ENCODE measurements around the gene TLE4.
A peak's percentile ranks its signal among the peaks of the same experiment; 100 is the strongest.

TLE4 gene

DNA sequence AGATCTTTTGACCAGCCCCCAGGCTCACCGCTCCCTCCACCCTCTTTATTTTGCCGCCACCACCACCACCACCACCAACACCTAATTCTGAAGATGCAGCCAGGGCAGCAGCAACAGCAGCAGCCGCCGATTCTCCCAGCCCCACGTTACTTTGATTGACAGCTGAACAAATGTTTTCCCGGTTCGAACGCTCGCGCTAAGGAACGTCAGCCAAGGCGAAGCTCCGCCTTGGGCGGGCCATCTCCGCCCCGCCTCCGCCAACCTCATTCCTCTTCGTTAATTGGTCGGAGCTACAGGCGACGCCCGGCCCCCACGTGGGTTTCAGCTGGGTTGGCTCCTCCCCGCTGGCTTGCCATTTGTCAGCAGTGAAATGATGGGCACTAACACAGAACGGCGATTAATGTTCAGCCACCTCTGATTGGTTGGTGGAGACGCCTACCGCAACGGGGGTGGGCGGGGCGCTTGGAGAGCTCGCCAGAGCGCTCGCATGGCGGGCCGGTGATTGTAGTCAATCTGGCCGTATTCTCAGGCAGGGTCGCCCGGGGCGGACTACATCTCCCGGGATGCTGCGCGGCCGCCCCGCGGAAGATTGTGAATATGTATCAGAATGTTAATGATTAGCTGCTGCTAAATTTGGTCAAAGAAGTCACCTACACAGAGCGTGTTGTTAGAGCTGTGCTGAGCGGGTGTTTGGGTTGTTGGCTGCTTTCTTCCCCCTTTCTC is at the start of gene TLE4:
Gene TLE4 (plus strand): TSS at position 657 of the 723 bp plus-strand sequence. CDS start 826 bp downstream, outside the sequence.
- peaks cover 3% of the 10 kb centered on the region for H3K79me2 ChIP-seq
- peak within 1 kb of the TSS; percentile 68 for H3K4me3 ChIP-seq (ENCODE audit: low read depth, low read length)
- H3K36me3 ChIP-seq (ENCODE audit: control insufficient read depth, insufficient read depth, low read length), result no peaks in the 10 kb centered on the region
- H3K27me3 ChIP-seq (ENCODE audit: control insufficient read depth, insufficient read depth, low read length), result no peaks in the 10 kb centered on the region
- H3K9me3 ChIP-seq (ENCODE audit: control insufficient read depth, low read length), result no peaks in the 10 kb centered on the region
- H3K9ac ChIP-seq, result peak within 1 kb of the TSS; percentile 37
- H2AFZ ChIP-seq, result peak within 1 kb of the TSS; percentile 90
- no peaks in the 10 kb centered on the region for H3K4me1 ChIP-seq
- peak within 1 kb of the TSS; percentile 86 for H3K4me2 ChIP-seq (ENCODE audit: low read length)
- peak within 1 kb of the TSS; percentile 87 for H3K27ac ChIP-seq
- TF ChIP-seq, protein P1, sequence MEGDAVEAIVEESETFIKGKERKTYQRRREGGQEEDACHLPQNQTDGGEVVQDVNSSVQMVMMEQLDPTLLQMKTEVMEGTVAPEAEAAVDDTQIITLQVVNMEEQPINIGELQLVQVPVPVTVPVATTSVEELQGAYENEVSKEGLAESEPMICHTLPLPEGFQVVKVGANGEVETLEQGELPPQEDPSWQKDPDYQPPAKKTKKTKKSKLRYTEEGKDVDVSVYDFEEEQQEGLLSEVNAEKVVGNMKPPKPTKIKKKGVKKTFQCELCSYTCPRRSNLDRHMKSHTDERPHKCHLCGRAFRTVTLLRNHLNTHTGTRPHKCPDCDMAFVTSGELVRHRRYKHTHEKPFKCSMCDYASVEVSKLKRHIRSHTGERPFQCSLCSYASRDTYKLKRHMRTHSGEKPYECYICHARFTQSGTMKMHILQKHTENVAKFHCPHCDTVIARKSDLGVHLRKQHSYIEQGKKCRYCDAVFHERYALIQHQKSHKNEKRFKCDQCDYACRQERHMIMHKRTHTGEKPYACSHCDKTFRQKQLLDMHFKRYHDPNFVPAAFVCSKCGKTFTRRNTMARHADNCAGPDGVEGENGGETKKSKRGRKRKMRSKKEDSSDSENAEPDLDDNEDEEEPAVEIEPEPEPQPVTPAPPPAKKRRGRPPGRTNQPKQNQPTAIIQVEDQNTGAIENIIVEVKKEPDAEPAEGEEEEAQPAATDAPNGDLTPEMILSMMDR (IDR thresholded peaks at IDR 0.05), result no peak

DNA sequence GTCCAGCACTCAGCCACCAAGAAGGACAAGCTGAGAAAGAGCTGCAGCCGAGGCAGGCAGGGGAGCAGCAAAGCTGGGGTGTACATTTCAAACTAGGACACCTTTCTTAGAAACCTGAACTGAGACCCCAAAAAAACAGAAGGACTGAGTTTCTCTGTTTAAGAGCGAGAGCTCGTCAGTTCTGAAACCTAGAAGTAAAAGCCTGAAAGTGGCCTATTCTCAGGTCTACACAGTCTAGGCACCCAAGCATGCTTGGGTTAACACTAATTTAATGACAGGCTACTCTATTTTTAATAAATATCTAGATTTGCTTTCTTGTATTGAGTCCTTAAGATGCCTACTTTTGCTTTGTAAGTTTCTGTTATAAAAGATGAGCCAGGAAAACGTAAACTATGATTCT is 49.0 kb upstream of the TLE4 start:
- H3K4me2 ChIP-seq (ENCODE audit: low read length), result no peak overlapping the region
- H2AFZ ChIP-seq, result no peak overlapping the region
- H3K4me3 ChIP-seq (ENCODE audit: low read depth, low read length), result no peak overlapping the region
- H3K27ac ChIP-seq, result no peak overlapping the region
- H3K9ac ChIP-seq, result no peak overlapping the region
- no peaks in the 10 kb centered on the region for H3K4me1 ChIP-seq
- H3K9me3 ChIP-seq (ENCODE audit: control insufficient read depth, low read length), result no peaks in the 10 kb centered on the region
- no peaks in the 10 kb centered on the region for H3K27me3 ChIP-seq (ENCODE audit: control insufficient read depth, insufficient read depth, low read length)
- H3K36me3 ChIP-seq (ENCODE audit: control insufficient read depth, insufficient read depth, low read length), result no peaks in the 10 kb centered on the region
- H3K79me2 ChIP-seq, result no peaks in the 10 kb centered on the region
- TF ChIP-seq, protein P1 (IDR thresholded peaks at IDR 0.05), result no peak

DNA sequence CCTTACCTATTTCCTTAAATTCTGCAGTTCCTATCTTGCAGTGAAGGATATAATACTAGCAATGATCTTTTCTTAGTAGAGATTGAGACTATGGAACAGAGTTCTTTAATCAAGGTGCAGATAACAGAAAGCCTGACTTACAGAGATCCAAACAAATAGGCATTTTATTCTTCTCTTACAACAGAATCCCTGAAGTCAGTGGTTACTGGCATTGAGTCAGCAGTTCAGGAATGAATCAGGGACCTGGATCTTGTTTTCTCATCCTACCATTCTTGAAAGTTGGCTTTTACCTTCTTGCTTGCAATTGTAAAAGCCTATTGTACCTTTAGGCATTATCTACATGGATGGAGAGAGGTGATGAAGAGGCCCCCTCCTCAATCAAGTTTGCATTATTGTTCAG is 47.5 kb upstream of the TLE4 start:
- H3K4me1 ChIP-seq, result no peaks in the 10 kb centered on the region
- TF ChIP-seq, protein P1 (IDR thresholded peaks at IDR 0.05), result no peak
- no peak overlapping the region for H3K9ac ChIP-seq
- no peaks in the 10 kb centered on the region for H3K27me3 ChIP-seq (ENCODE audit: control insufficient read depth, insufficient read depth, low read length)
- no peaks in the 10 kb centered on the region for H3K9me3 ChIP-seq (ENCODE audit: control insufficient read depth, low read length)
- H3K36me3 ChIP-seq (ENCODE audit: control insufficient read depth, insufficient read depth, low read length), result no peaks in the 10 kb centered on the region
- H3K79me2 ChIP-seq, result no peaks in the 10 kb centered on the region
- H3K4me2 ChIP-seq (ENCODE audit: low read length), result no peak overlapping the region
- no peak overlapping the region for H2AFZ ChIP-seq
- no peak overlapping the region for H3K27ac ChIP-seq
- no peak overlapping the region for H3K4me3 ChIP-seq (ENCODE audit: low read depth, low read length)

DNA sequence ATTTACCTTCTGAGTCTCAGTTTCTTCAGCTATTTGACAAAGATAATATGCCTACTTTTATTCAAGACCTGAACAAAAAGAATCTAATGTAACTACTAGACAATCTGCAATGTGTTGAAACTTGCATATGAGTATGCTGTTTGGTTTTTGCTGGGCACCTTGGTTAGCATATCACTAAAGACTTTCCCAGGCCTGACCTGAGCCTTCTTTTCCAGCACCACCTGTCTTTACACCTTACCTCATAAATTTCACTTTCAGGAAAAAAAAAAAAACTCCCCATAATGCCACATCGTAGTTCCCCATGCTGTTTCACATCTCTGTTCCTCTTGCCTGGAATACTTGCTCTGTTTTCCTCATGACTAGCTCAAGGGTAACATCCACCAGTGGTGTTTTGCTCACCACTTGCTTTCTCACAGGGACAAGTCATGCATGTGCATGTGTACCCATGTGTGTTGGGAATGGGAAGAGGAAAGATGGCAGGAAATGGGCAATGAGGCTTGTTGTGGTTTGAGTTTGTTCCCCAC is 45.6 kb upstream of the TLE4 start:
- Histone ChIP-seq H3K9ac (no peak overlapping the region), H2AFZ (no peak overlapping the region), H3K4me1 (no peaks in the 10 kb centered on the region), H3K4me3 (ENCODE audit: low read depth, low read length) (no peak overlapping the region), H3K4me2 (ENCODE audit: low read length) (no peak overlapping the region), H3K27me3 (ENCODE audit: control insufficient read depth, insufficient read depth, low read length) (no peaks in the 10 kb centered on the region), H3K27ac (no peak overlapping the region), H3K9me3 (ENCODE audit: control insufficient read depth, low read length) (no peaks in the 10 kb centered on the region), H3K36me3 (ENCODE audit: control insufficient read depth, insufficient read depth, low read length) (no peaks in the 10 kb centered on the region), H3K79me2 (no peaks in the 10 kb centered on the region)
- TF ChIP-seq, protein P1 (IDR thresholded peaks at IDR 0.05), result no peak

DNA sequence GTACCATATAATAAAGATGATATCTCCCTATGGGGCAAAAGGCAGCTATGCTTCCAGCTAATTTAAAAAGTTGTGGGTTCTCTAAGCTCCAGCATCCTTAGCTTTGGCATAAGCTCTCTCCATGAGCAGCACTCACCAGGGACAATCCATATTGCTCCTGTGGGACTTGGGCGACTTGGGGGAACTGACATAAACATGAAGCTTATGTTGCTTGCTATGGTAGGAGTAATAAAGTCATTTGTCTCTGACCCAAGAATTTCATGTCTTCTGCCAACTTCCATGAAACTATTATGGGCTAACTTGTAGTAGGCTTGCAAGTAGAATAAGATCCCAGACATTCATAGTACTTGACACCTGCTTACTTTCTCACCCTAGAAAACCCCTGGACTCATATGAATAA is 36.2 kb upstream of the TLE4 start:
- Histone ChIP-seq H3K79me2 (no peaks in the 10 kb centered on the region), H3K9ac (no peak overlapping the region), H2AFZ (no peak overlapping the region), H3K4me2 (ENCODE audit: low read length) (no peak overlapping the region), H3K4me3 (ENCODE audit: low read depth, low read length) (no peak overlapping the region), H3K36me3 (ENCODE audit: control insufficient read depth, insufficient read depth, low read length) (no peaks in the 10 kb centered on the region), H3K27me3 (ENCODE audit: control insufficient read depth, insufficient read depth, low read length) (no peaks in the 10 kb centered on the region), H3K9me3 (ENCODE audit: control insufficient read depth, low read length) (no peaks in the 10 kb centered on the region), H3K4me1 (no peaks in the 10 kb centered on the region), H3K27ac (no peak overlapping the region)
- TF ChIP-seq, protein P1 (IDR thresholded peaks at IDR 0.05), result no peak
